OCI-LY1 (cell line): ENCODE results near the gene OR51E1.

Experiments
- H2AFZ ChIP-seq: fragments of 200-600 bp; sonication (generic), shearing (Covaris generic); 2 replicates; pipeline ENCODE4 v1.6.0; 2014; ENCODE audit warnings: antibody characterized with exemption, mild to moderate bottlenecking, low read length
- H3F3A ChIP-seq: fragments of 200-600 bp; sonication (generic), shearing (Covaris generic); 2 replicates; pipeline ENCODE4 v1.6.0; 2014; ENCODE audit warnings: mild to moderate bottlenecking, antibody characterized with exemption, low read length, moderate library complexity; ENCODE audit not compliant: insufficient read depth
- H3K27ac ChIP-seq: fragments of 200-600 bp; sonication (generic); 2 replicates; pipeline ENCODE4 v1.5.1; 2014; ENCODE audit warnings: low read length, mixed run types, mild to moderate bottlenecking, low read depth; ENCODE audit not compliant: poor library complexity, severe bottlenecking
- H3K27me3 ChIP-seq: fragments of 200-600 bp; sonication (generic); 2 replicates; pipeline ENCODE4 v1.6.0; 2014; ENCODE audit warnings: antibody characterized with exemption, mild to moderate bottlenecking, low read length, moderate library complexity; ENCODE audit not compliant: insufficient read depth
- H3K36me3 ChIP-seq: fragments of 200-600 bp; sonication (generic); 2 replicates; pipeline ENCODE4 v1.6.1; 2014; ENCODE audit warnings: mild to moderate bottlenecking, antibody characterized with exemption, low read length, moderate library complexity, mixed read lengths; ENCODE audit not compliant: insufficient read depth
- H3K4me1 ChIP-seq: fragments of 200-600 bp; sonication (generic); 2 replicates; pipeline ENCODE4 v1.5.1; 2014; ENCODE audit warnings: mild to moderate bottlenecking, low read length, moderate library complexity; ENCODE audit not compliant: insufficient read depth, severe bottlenecking
- H3K4me2 ChIP-seq: fragments of 200-600 bp; sonication (generic), shearing (Covaris generic); 2 replicates; pipeline ENCODE4 v1.6.1; 2014; ENCODE audit warnings: low read length
- H3K4me3 ChIP-seq: fragments of 200-600 bp; sonication (generic); 2 replicates; pipeline ENCODE4 v1.5.1; 2014; ENCODE audit warnings: low read length, low read depth, mild to moderate bottlenecking, mixed read lengths; ENCODE audit not compliant: poor library complexity, severe bottlenecking
- H3K79me2 ChIP-seq: fragments of 200-600 bp; shearing (Covaris generic); 2 replicates; pipeline ENCODE4 v1.6.1; 2016; ENCODE audit warnings: mixed run types, low read length, mixed read lengths; ENCODE audit not compliant: insufficient read depth
- H3K9ac ChIP-seq: fragments of 200-600 bp; sonication (generic), shearing (Covaris generic); 2 replicates; pipeline ENCODE4 v1.6.1; 2014; ENCODE audit warnings: mild to moderate bottlenecking, low read length, mixed read lengths
- H3K9me2 ChIP-seq: fragments of 200-600 bp; sonication (generic), shearing (Covaris generic); 2 replicates; pipeline ENCODE4 v1.6.1; 2014; ENCODE audit warnings: low read depth, mild to moderate bottlenecking, low read length, mixed read lengths
- H3K9me3 ChIP-seq: fragments of 200-600 bp; shearing (Covaris generic); 2 replicates; pipeline ENCODE4 v1.6.1; 2014; ENCODE audit warnings: low read length, mixed read lengths
- H4K20me1 ChIP-seq: fragments of 200-600 bp; sonication (generic), shearing (Covaris generic); 2 replicates; pipeline ENCODE4 v1.6.0; 2016; ENCODE audit warnings: mild to moderate bottlenecking, low read length; ENCODE audit not compliant: insufficient read depth
- CTCF ChIP-seq: fragments of 200-600 bp; sonication (generic), shearing (Covaris generic); IDR thresholded peaks from 2 replicates; pipeline ENCODE4 v1.5.1; 2017; ENCODE audit warnings: mild to moderate bottlenecking, antibody characterized with exemption, low read length, moderate library complexity, mixed read lengths
- EZH2 ChIP-seq: fragments of 200-600 bp; sonication (generic), shearing (Covaris generic); IDR thresholded peaks from 2 replicates; pipeline ENCODE4 v1.8.0; 2017; ENCODE audit warnings: borderline replicate concordance, mixed run types, mild to moderate bottlenecking, antibody characterized with exemption, low read length, moderate library complexity, mixed read lengths

The OR51E1 gene

GRCh38 chr11:4637662-4638047 lies 6.1 kb upstream of the OR51E1 start:
- Histone ChIP-seq H4K20me1 (no peaks in the 10 kb centered on the region), H3K9me3 (no peaks in the 10 kb centered on the region), H3K27me3 (no peaks in the 10 kb centered on the region), H3K9me2 (no peaks in the 10 kb centered on the region), H2AFZ (no peak overlapping the region), H3K36me3 (no peaks in the 10 kb centered on the region), H3K4me1 (no peaks in the 10 kb centered on the region), H3K9ac (no peak overlapping the region), H3K4me2 (no peak overlapping the region), H3K27ac (no peak overlapping the region), H3F3A (no peaks in the 10 kb centered on the region), H3K79me2 (no peaks in the 10 kb centered on the region), H3K4me3 (no peak overlapping the region)
- no peak for TF ChIP-seq CTCF
- no peak for TF ChIP-seq EZH2

GRCh38 chr11:4639931-4640330 lies 3.9 kb upstream of the OR51E1 start:
- H4K20me1 ChIP-seq: no peaks in the 10 kb centered on the region
- H3F3A ChIP-seq: no peaks in the 10 kb centered on the region
- H2AFZ ChIP-seq: no peak overlapping the region
- H3K9me3 ChIP-seq: no peaks in the 10 kb centered on the region
- no peaks in the 10 kb centered on the region for H3K79me2 ChIP-seq
- no peaks in the 10 kb centered on the region for H3K9me2 ChIP-seq
- H3K4me2 ChIP-seq: no peak overlapping the region
- no peaks in the 10 kb centered on the region for H3K36me3 ChIP-seq
- no peaks in the 10 kb centered on the region for H3K4me1 ChIP-seq
- H3K9ac ChIP-seq: no peak overlapping the region
- H3K27me3 ChIP-seq: no peaks in the 10 kb centered on the region
- TF ChIP-seq CTCF: no peak
- no peak overlapping the region for H3K4me3 ChIP-seq
- H3K27ac ChIP-seq: no peak overlapping the region

GRCh38 chr11:4641501-4641900 lies 2.3 kb upstream of the OR51E1 start:
- Histone ChIP-seq H3K79me2 (no peaks in the 10 kb centered on the region), H3K9me3 (no peaks in the 10 kb centered on the region), H3K9me2 (no peaks in the 10 kb centered on the region), H3K4me3 (no peak overlapping the region), H3K27ac (no peak overlapping the region), H3K4me1 (no peaks in the 10 kb centered on the region), H3K36me3 (no peaks in the 10 kb centered on the region), H3F3A (no peaks in the 10 kb centered on the region), H3K4me2 (no peak overlapping the region), H3K27me3 (no peaks in the 10 kb centered on the region), H2AFZ (no peak overlapping the region), H4K20me1 (no peaks in the 10 kb centered on the region), H3K9ac (no peak overlapping the region)
- TF ChIP-seq CTCF: no peak
- no peak for TF ChIP-seq EZH2
